IMR-90 (cell line): ENCODE measurements around the gene SUPT16H. TPM values are rescaled to one million over a fixed set of nuclear protein-coding genes. Genes with fewer than 3 reads are reported as not detected.

Experiments used
- ATAC-seq: fragments of 200-7000 bp; cut with Tn5 transposase; 2 replicates; pipeline ENCODE4 v1.9.1; 2020; ENCODE audit warnings: low read depth, mild to moderate bottlenecking, moderate library complexity
- BruUV-seq: library from RNA; stranded (reverse); fragments of 400-500 nt; replicated peaks from 2 replicates; lab custom pipeline; 2021; lab: Mats Ljungman, UMichigan
- CTCF ChIA-PET: fragments of 300-600 bp; formaldehyde crosslinking; extraction: SDS; loops from one replicate; lab custom pipeline; 2021; ENCODE audit warnings: antibody characterized with exemption; lab: Yijun Ruan, JAX
- POLR2A ChIA-PET: fragments of 300-600 bp; sonication (Branson Sonifier 250); formaldehyde crosslinking; loops from one replicate; lab custom pipeline; 2022; ENCODE audit warnings: antibody characterized with exemption; ENCODE audit not compliant: unreplicated experiment; lab: Charles Lee
- DNase-seq: peaks from one replicate; pipeline ENCODE4 v3.0.0; 2013
- H2AFZ ChIP-seq: replicated peaks from 2 replicates; pipeline ENCODE3; 2013; ENCODE audit warnings: low read length, mild to moderate bottlenecking; ENCODE audit not compliant: poor library complexity
- H2AK5ac ChIP-seq: 2 replicates; pipeline ENCODE4 v1.6.1; 2013; ENCODE audit warnings: low read depth, low read length, inconsistent platforms
- H2AK9ac ChIP-seq: replicated peaks from 2 replicates; pipeline ENCODE3; 2013; ENCODE audit warnings: mild to moderate bottlenecking, low read depth, low read length, moderate library complexity; ENCODE audit not compliant: poor library complexity
- H2BK120ac ChIP-seq: 2 replicates; pipeline ENCODE4 v1.6.1; 2013; ENCODE audit warnings: low read depth, low read length, inconsistent platforms
- H2BK15ac ChIP-seq: 3 replicates; pipeline ENCODE4 v1.6.1; 2013; ENCODE audit warnings: low read depth, low read length, inconsistent platforms
- H2BK20ac ChIP-seq: 2 replicates; pipeline ENCODE4 v1.6.1; 2013; ENCODE audit warnings: low read depth, mild to moderate bottlenecking, inconsistent platforms, low read length, moderate library complexity
- H2BK5ac ChIP-seq: 2 replicates; pipeline ENCODE4 v1.6.1; 2013; ENCODE audit warnings: mild to moderate bottlenecking, low read depth, low read length, inconsistent platforms; ENCODE audit not compliant: poor library complexity, severe bottlenecking
- H3K14ac ChIP-seq: replicated peaks from 2 replicates; pipeline ENCODE4 v1.6.1; 2013; ENCODE audit warnings: low read depth, low read length, inconsistent platforms
- H3K18ac ChIP-seq: 2 replicates; pipeline ENCODE4 v1.6.1; 2013; ENCODE audit warnings: low read depth, low read length, control low read depth
- H3K23ac ChIP-seq: 2 replicates; pipeline ENCODE4 v1.6.1; 2013; ENCODE audit warnings: low read depth, low read length, inconsistent platforms
- H3K27ac ChIP-seq: 2 replicates; pipeline ENCODE4 v1.5.1; 2013; ENCODE audit warnings: mild to moderate bottlenecking, control low read depth, low read length; ENCODE audit not compliant: insufficient read depth
- H3K27me3 ChIP-seq: 2 replicates; pipeline ENCODE4 v1.6.1; 2013; ENCODE audit warnings: low read length; ENCODE audit not compliant: control insufficient read depth, insufficient read depth
- H3K36me3 ChIP-seq: 2 replicates; pipeline ENCODE4 v1.6.1; 2013; ENCODE audit warnings: low read length, mixed read lengths; ENCODE audit not compliant: control insufficient read depth, insufficient read depth
- H3K4ac ChIP-seq: 2 replicates; pipeline ENCODE4 v1.6.1; 2013; ENCODE audit warnings: low read depth, low read length, inconsistent platforms
- H3K4me1 ChIP-seq: 2 replicates; pipeline ENCODE4 v1.6.1; 2013; ENCODE audit warnings: low read length, mixed read lengths; ENCODE audit not compliant: control insufficient read depth, insufficient read depth
- H3K4me2 ChIP-seq: 2 replicates; pipeline ENCODE4 v1.6.1; 2013; ENCODE audit warnings: low read depth, mild to moderate bottlenecking, control low read depth, low read length, moderate library complexity
- H3K4me3 ChIP-seq: 2 replicates; pipeline ENCODE4 v1.5.1; 2013; ENCODE audit warnings: low read depth, mild to moderate bottlenecking, control low read depth, low read length, moderate library complexity; ENCODE audit not compliant: insufficient read depth
- H3K56ac ChIP-seq: 2 replicates; pipeline ENCODE4 v1.6.1; 2013; ENCODE audit warnings: low read length, inconsistent platforms; ENCODE audit not compliant: insufficient read depth; ENCODE audit errors: extremely low read depth
- H3K79me1 ChIP-seq, 2 experiments: 2 replicates each; pipeline ENCODE4 v1.6.1; 2013; ENCODE audit warnings: low read length in 2 of 2, inconsistent platforms in 1 of 2, low read depth in 1 of 2
- H3K9ac ChIP-seq: 2 replicates; pipeline ENCODE4 v1.6.1; 2013; ENCODE audit warnings: low read depth, low read length, control low read depth
- H3K9me1 ChIP-seq: 2 replicates; pipeline ENCODE4 v1.6.1; 2013; ENCODE audit warnings: low read length, inconsistent platforms; ENCODE audit not compliant: insufficient read depth
- H3K9me3 ChIP-seq: 2 replicates; pipeline ENCODE4 v1.6.1; 2013; ENCODE audit warnings: low read length; ENCODE audit not compliant: control insufficient read depth, insufficient read depth
- H4K20me1 ChIP-seq: 2 replicates; pipeline ENCODE4 v1.6.1; 2013; ENCODE audit warnings: low read length, inconsistent platforms; ENCODE audit not compliant: insufficient read depth
- H4K5ac ChIP-seq: 2 replicates; pipeline ENCODE4 v1.6.1; 2013; ENCODE audit warnings: mild to moderate bottlenecking, low read depth, low read length, control low read depth
- H4K8ac ChIP-seq, 2 experiments: 2 replicates each; pipeline ENCODE4 v1.6.1; 2013; ENCODE audit warnings: low read depth in 2 of 2, low read length in 2 of 2, control low read depth in 1 of 2, inconsistent platforms in 1 of 2
- H4K91ac ChIP-seq: 2 replicates; pipeline ENCODE4 v1.6.1; 2013; ENCODE audit warnings: low read depth, low read length, inconsistent platforms; ENCODE audit not compliant: insufficient read depth
- BHLHE40 ChIP-seq: fragments of 150-350 bp; IDR thresholded peaks from 2 replicates; pipeline ENCODE4 v1.6.1; 2016; ENCODE audit warnings: mild to moderate bottlenecking, low read depth, low read length
- CHD1 ChIP-seq: IDR thresholded peaks from 2 replicates; pipeline ENCODE4 v1.6.1; 2012; ENCODE audit warnings: low read depth, low read length, improper control_type of control experiment
- FOS ChIP-seq: fragments of 150-350 bp; IDR thresholded peaks from 2 replicates; pipeline ENCODE4 v1.6.1; 2016; ENCODE audit warnings: low read depth, low read length
- MAFK ChIP-seq: IDR thresholded peaks from 2 replicates; pipeline ENCODE4 v1.6.1; 2012; ENCODE audit warnings: low read depth, low read length, improper control_type of control experiment
- MXI1 ChIP-seq: IDR thresholded peaks from 2 replicates; pipeline ENCODE4 v1.6.1; 2012; ENCODE audit warnings: low read depth, mild to moderate bottlenecking, low read length, moderate library complexity, borderline replicate concordance
- POLR2A ChIP-seq: IDR thresholded peaks from 2 replicates; pipeline ENCODE4 v1.6.1; 2012; ENCODE audit warnings: mild to moderate bottlenecking, low read depth, low read length
- RAD21 ChIP-seq: IDR thresholded peaks from 2 replicates; pipeline ENCODE4 v1.6.1; 2012; ENCODE audit warnings: low read length, improper control_type of control experiment
- RFX5 ChIP-seq: IDR thresholded peaks from 2 replicates; pipeline ENCODE4 v1.8.0; 2012; ENCODE audit warnings: low read depth, mild to moderate bottlenecking, low read length, moderate library complexity
- SMC3 ChIP-seq: fragments of 150-350 bp; IDR thresholded peaks from 2 replicates; pipeline ENCODE4 v1.6.1; 2016; ENCODE audit warnings: low read depth, mild to moderate bottlenecking, antibody characterized with exemption, low read length, moderate library complexity
- WGBS, 2 experiments: methylation state at CpG; one replicate each; pipeline versions ENCODE4 v1.1.5 to v1.1.7; 2013; ENCODE audit warnings: missing lambda C conversion rate in 2 of 2; ENCODE audit not compliant: insufficient read length in 1 of 2; ENCODE audit errors: extremely low coverage in 2 of 2; 5-methylcytosine and 5-hydroxymethylcytosine counted together
- dilution Hi-C: fragments of 300-500 bp; cut with HindIII; formaldehyde crosslinking; loops from one replicate; pipeline ENCODE4 v1.14.3; 2018; ENCODE audit warnings: low sequenced_read_pairs; ENCODE audit not compliant: unreplicated experiment
- in situ Hi-C: fragments of 300-500 bp; cut with MboI; formaldehyde crosslinking; loops from 3 replicates; pipeline ENCODE4 v1.14.3; 2019; ENCODE audit warnings: low sequenced_read_pairs, inconsistent platforms, mixed read lengths
- intact Hi-C: fragments of 100-400 bp; cut with micrococcal nuclease; formaldehyde crosslinking; loops from 2 replicates; pipeline ENCODE4 v1.10.0; 2022
- polyA plus RNA-seq, 3 experiments: library from polyadenylated mRNA; depleted of rRNA; stranded (reverse); fragments of >200 nt; gene quantifications; 2 replicates each; pipeline ENCODE4 v1.2.3, GENCODE V29; 2012; ENCODE audit warnings: low replicate concordance in 1 of 3
- total RNA-seq: library from RNA; depleted of rRNA; stranded (reverse); fragments of >200 nt; gene quantifications from 2 replicates; pipeline ENCODE4 v1.2.3, GENCODE V29; 2012
- TF ChIP-seq, protein P1 (sequence below): conservative IDR thresholded peaks from 2 replicates; pipeline ENCODE4 v1.5.1; 2012; ENCODE audit warnings: mild to moderate bottlenecking, low read depth, low read length, improper control_type of control experiment
- TF ChIP-seq, protein P2 (sequence below): fragments of 150-350 bp; IDR thresholded peaks from 2 replicates; pipeline ENCODE4 v1.6.1; 2017; ENCODE audit warnings: mild to moderate bottlenecking, antibody characterized with exemption, low read length, low read depth

The SUPT16H gene
- total and polyA plus RNA-seq, 2 of the 4 experiments (the other 2 are of a cell fraction), result 50.6 to 103 TPM

DNA sequence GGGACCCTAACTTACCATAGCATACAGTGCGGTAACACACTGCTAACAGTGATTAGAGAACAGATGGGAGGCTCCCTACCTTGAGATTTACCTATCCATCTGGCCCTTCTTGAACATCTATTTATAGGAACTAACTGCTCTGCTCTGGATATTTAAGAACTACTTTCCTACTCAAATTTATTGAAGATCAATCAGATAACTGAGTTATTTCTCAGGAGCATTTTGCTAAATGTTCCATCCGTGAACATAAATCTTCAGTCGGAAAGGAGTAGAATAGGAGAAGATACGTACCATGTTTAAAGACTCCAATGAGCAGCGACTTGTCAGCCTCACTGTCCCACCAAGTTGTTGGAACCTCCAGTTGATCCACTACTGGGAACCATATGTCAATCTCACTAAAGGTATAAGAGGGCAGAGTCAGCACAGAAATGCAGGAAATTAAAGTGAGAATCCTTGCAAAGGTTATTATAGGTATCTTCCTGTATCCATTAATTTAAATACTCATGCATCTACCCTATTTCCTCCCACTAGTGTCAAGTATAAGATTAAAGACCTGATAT lies 15.6 kb upstream of the SUPT16H start:
- no peak overlapping the region for H2BK20ac ChIP-seq
- H3K4me1 ChIP-seq, result no peaks in the 10 kb centered on the region
- H3K18ac ChIP-seq, result no peak overlapping the region
- no peak overlapping the region for H2AK5ac ChIP-seq
- no peaks in the 10 kb centered on the region for H3K27me3 ChIP-seq
- no peak overlapping the region for H2BK15ac ChIP-seq
- H3K56ac ChIP-seq, result no peak overlapping the region
- no peak overlapping the region for H2BK5ac ChIP-seq
- in situ Hi-C loops, result no loop called here
- H2AK9ac ChIP-seq, result no peak overlapping the region
- no peak for DNase-seq
- no peak overlapping the region for H3K14ac ChIP-seq
- H3K27ac ChIP-seq, result no peak overlapping the region
- no peak for ATAC-seq
- H3K4me3 ChIP-seq, result no peak overlapping the region
- no peaks in the 10 kb centered on the region for H4K20me1 ChIP-seq
- dilution Hi-C loops, result no loop called here
- no peak overlapping the region for H3K23ac ChIP-seq
- H3K9ac ChIP-seq, result no peak overlapping the region
- ChIA-PET POLR2A (no interaction called here), CTCF (no interaction called here)
- BruUV-seq, result no TSS peak
- WGBS, 2 experiments, result 100% methylated on average over 3 of the region's 5 CpGs; no CpG with 5 or more reads in 1 of the 2 experiments
- H3K79me1 ChIP-seq, result peaks cover 0 to 3% of the 10 kb centered on the region in 2 experiments; a peak in 2 of 4 replicates
- intact Hi-C loops, result loop anchor here (5.0 kb wide), 1 partner anchor 33 kb away; no protein-coding TSS in a partner anchor
- no peaks in the 10 kb centered on the region for H3K9me3 ChIP-seq
- H3K4ac ChIP-seq, result no peak overlapping the region
- no peaks in the 10 kb centered on the region for H3K9me1 ChIP-seq
- no peak overlapping the region for H2AFZ ChIP-seq
- TF ChIP-seq MAFK, result no peak
- TF ChIP-seq MXI1, result no peak
- no peak for TF ChIP-seq FOS
- no peak for TF ChIP-seq RFX5
- no peak for TF ChIP-seq RAD21
- TF ChIP-seq CHD1, result no peak
- TF ChIP-seq POLR2A, result no peak
- no peak for TF ChIP-seq BHLHE40
- TF ChIP-seq, protein P1, sequence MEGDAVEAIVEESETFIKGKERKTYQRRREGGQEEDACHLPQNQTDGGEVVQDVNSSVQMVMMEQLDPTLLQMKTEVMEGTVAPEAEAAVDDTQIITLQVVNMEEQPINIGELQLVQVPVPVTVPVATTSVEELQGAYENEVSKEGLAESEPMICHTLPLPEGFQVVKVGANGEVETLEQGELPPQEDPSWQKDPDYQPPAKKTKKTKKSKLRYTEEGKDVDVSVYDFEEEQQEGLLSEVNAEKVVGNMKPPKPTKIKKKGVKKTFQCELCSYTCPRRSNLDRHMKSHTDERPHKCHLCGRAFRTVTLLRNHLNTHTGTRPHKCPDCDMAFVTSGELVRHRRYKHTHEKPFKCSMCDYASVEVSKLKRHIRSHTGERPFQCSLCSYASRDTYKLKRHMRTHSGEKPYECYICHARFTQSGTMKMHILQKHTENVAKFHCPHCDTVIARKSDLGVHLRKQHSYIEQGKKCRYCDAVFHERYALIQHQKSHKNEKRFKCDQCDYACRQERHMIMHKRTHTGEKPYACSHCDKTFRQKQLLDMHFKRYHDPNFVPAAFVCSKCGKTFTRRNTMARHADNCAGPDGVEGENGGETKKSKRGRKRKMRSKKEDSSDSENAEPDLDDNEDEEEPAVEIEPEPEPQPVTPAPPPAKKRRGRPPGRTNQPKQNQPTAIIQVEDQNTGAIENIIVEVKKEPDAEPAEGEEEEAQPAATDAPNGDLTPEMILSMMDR, result no peak
- no peak for TF ChIP-seq SMC3
- TF ChIP-seq, protein P2, sequence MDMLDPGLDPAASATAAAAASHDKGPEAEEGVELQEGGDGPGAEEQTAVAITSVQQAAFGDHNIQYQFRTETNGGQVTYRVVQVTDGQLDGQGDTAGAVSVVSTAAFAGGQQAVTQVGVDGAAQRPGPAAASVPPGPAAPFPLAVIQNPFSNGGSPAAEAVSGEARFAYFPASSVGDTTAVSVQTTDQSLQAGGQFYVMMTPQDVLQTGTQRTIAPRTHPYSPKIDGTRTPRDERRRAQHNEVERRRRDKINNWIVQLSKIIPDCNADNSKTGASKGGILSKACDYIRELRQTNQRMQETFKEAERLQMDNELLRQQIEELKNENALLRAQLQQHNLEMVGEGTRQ, result no peak
- H2BK120ac ChIP-seq, result no peak overlapping the region
- H3K36me3 ChIP-seq, result peaks cover 65% of the 10 kb centered on the region
- H4K8ac ChIP-seq, result no peak overlapping the region
- H4K5ac ChIP-seq, result no peak overlapping the region
- no peak overlapping the region for H4K91ac ChIP-seq
- H3K4me2 ChIP-seq, result no peak overlapping the region
